ENCODE results near the gene TXNDC2.

Gene TXNDC2

GRCh38 chr18:9867071-9867594 is 18.6 kb upstream of the TXNDC2 start:
- H3K36me3 Mint-ChIP-seq = peaks cover 13% of the 10 kb centered on the region
- peaks cover 13% of the 10 kb centered on the region for H3K9me3 Mint-ChIP-seq
- H3K27me3 Mint-ChIP-seq = peaks cover 4% of the 10 kb centered on the region
- ATAC-seq (ENCODE audit: low read depth) (no peak), DNase-seq (ENCODE audit: low spot score in 2 of 2) (no peak)
- peaks cover 7% of the 10 kb centered on the region for H3K4me1 Mint-ChIP-seq
- no peak overlapping the region for H3K27ac Mint-ChIP-seq
- no peak overlapping the region for H3K4me3 Mint-ChIP-seq

GRCh38 chr18:9868857-9869714 is 16.7 kb upstream of the TXNDC2 start:
- Mint-ChIP-seq H3K4me3 (no peak overlapping the region), H3K27me3 (peaks cover 4% of the 10 kb centered on the region), H3K4me1 (peaks cover 7% of the 10 kb centered on the region), H3K9me3 (peaks cover 13% of the 10 kb centered on the region), H3K36me3 (peaks cover 10% of the 10 kb centered on the region), H3K27ac (no peak overlapping the region)
- no peak for ATAC-seq (ENCODE audit: low read depth)
- DNase-seq (ENCODE audit: low spot score in 2 of 2) = no peak

GRCh38 chr18:9869715-9870430 is 15.9 kb upstream of the TXNDC2 start:
- Mint-ChIP-seq H3K4me3 (no peak overlapping the region), H3K9me3 (peaks cover 13% of the 10 kb centered on the region), H3K27ac (no peak overlapping the region), H3K27me3 (peaks cover 5% of the 10 kb centered on the region), H3K36me3 (peaks cover 10% of the 10 kb centered on the region), H3K4me1 (peaks cover 7% of the 10 kb centered on the region)
- no peak for DNase-seq (ENCODE audit: low spot score in 2 of 2)
- ATAC-seq (ENCODE audit: low read depth) = no peak

- H3K27ac Mint-ChIP-seq = no peak overlapping the region
- peaks cover 9% of the 10 kb centered on the region for H3K9me3 Mint-ChIP-seq
- H3K27me3 Mint-ChIP-seq = peaks cover 8% of the 10 kb centered on the region
- peaks cover 9% of the 10 kb centered on the region for H3K36me3 Mint-ChIP-seq
- ATAC-seq (ENCODE audit: low read depth) = no peak
- no peak for DNase-seq (ENCODE audit: low spot score in 2 of 2)
- H3K4me1 Mint-ChIP-seq = peaks cover 7% of the 10 kb centered on the region
- no peak overlapping the region for H3K4me3 Mint-ChIP-seq
Observed at GRCh38 chr18:9870431-9871008, 15.3 kb upstream of the TXNDC2 start.

GRCh38 chr18:9871244-9871746 is 14.5 kb upstream of the TXNDC2 start:
- Mint-ChIP-seq H3K9me3 (peaks cover 2% of the 10 kb centered on the region), H3K27me3 (peaks cover 8% of the 10 kb centered on the region), H3K27ac (no peak overlapping the region), H3K4me3 (no peak overlapping the region), H3K4me1 (peaks cover 7% of the 10 kb centered on the region), H3K36me3 (peaks cover 2% of the 10 kb centered on the region)
- no peak for ATAC-seq (ENCODE audit: low read depth)
- no peak for DNase-seq (ENCODE audit: low spot score in 2 of 2)

- ATAC-seq (ENCODE audit: low read depth) (no peak), DNase-seq (ENCODE audit: low spot score in 2 of 2) (no peak)
- no peak overlapping the region for H3K27ac Mint-ChIP-seq
- no peaks in the 10 kb centered on the region for H3K9me3 Mint-ChIP-seq
- H3K27me3 Mint-ChIP-seq = peaks cover 8% of the 10 kb centered on the region
- H3K36me3 Mint-ChIP-seq = no peaks in the 10 kb centered on the region
- peaks cover 7% of the 10 kb centered on the region for H3K4me1 Mint-ChIP-seq
- H3K4me3 Mint-ChIP-seq = no peak overlapping the region
Observed at GRCh38 chr18:9872823-9873222, 12.9 kb upstream of the TXNDC2 start.

- Mint-ChIP-seq H3K27ac (no peak overlapping the region), H3K27me3 (peaks cover 8% of the 10 kb centered on the region), H3K4me3 (no peak overlapping the region), H3K36me3 (no peaks in the 10 kb centered on the region), H3K4me1 (peaks cover 7% of the 10 kb centered on the region), H3K9me3 (no peaks in the 10 kb centered on the region)
- DNase-seq (ENCODE audit: low spot score in 2 of 2) (no peak), ATAC-seq (ENCODE audit: low read depth) (no peak)
Observed at GRCh38 chr18:9874728-9875127, 11.0 kb upstream of the TXNDC2 start.

- DNase-seq (ENCODE audit: low spot score in 2 of 2) = no peak
- H3K4me1 Mint-ChIP-seq = peaks cover under 1% of the 10 kb centered on the region
- H3K27ac Mint-ChIP-seq = no peak overlapping the region
Observed at GRCh38 chr18:9876212-9876866, 9.4 kb upstream of the TXNDC2 start.

GRCh38 chr18:9876867-9877654 is 8.7 kb upstream of the TXNDC2 start:
- Mint-ChIP-seq H3K27me3 (peaks cover 4% of the 10 kb centered on the region), H3K36me3 (no peaks in the 10 kb centered on the region), H3K9me3 (no peaks in the 10 kb centered on the region), H3K4me3 (no peak overlapping the region), H3K4me1 (no peaks in the 10 kb centered on the region), H3K27ac (no peak overlapping the region)
- no peak for DNase-seq (ENCODE audit: low spot score in 2 of 2)
- ATAC-seq (ENCODE audit: low read depth) = no peak

More at GRCh38 chr18:9876212-9876866, 9.4 kb upstream of the TXNDC2 start:
- no peaks in the 10 kb centered on the region for H3K9me3 Mint-ChIP-seq
- peaks cover 6% of the 10 kb centered on the region for H3K27me3 Mint-ChIP-seq
- no peak for ATAC-seq (ENCODE audit: low read depth)
- no peaks in the 10 kb centered on the region for H3K36me3 Mint-ChIP-seq
- no peak overlapping the region for H3K4me3 Mint-ChIP-seq

GRCh38 chr18:9877655-9878014 is 8.1 kb upstream of the TXNDC2 start:
- Mint-ChIP-seq H3K4me3 (no peak overlapping the region), H3K4me1 (no peaks in the 10 kb centered on the region), H3K27ac (no peak overlapping the region), H3K36me3 (no peaks in the 10 kb centered on the region), H3K27me3 (peaks cover 3% of the 10 kb centered on the region), H3K9me3 (no peaks in the 10 kb centered on the region)
- DNase-seq (ENCODE audit: low spot score in 2 of 2) (no peak), ATAC-seq (ENCODE audit: low read depth) (no peak)

GRCh38 chr18:9878095-9878494 is 7.7 kb upstream of the TXNDC2 start:
- ATAC-seq (ENCODE audit: low read depth) = no peak
- Mint-ChIP-seq H3K4me1 (no peaks in the 10 kb centered on the region), H3K36me3 (no peaks in the 10 kb centered on the region), H3K9me3 (no peaks in the 10 kb centered on the region), H3K27ac (no peak overlapping the region), H3K27me3 (peaks cover 3% of the 10 kb centered on the region), H3K4me3 (no peak overlapping the region)
- no peak for DNase-seq (ENCODE audit: low spot score in 2 of 2)

- H3K4me3 Mint-ChIP-seq = no peak overlapping the region
- no peaks in the 10 kb centered on the region for H3K9me3 Mint-ChIP-seq
- DNase-seq (ENCODE audit: low spot score in 2 of 2) (no peak), ATAC-seq (ENCODE audit: low read depth) (no peak)
- peaks cover 3% of the 10 kb centered on the region for H3K27me3 Mint-ChIP-seq
- no peak overlapping the region for H3K27ac Mint-ChIP-seq
- no peaks in the 10 kb centered on the region for H3K4me1 Mint-ChIP-seq
- no peaks in the 10 kb centered on the region for H3K36me3 Mint-ChIP-seq
Observed at GRCh38 chr18:9878783-9879242, 7.0 kb upstream of the TXNDC2 start.

GRCh38 chr18:9884090-9884489 is 1.7 kb upstream of the TXNDC2 start:
- ATAC-seq (ENCODE audit: low read depth) = no peak

More at GRCh38 chr18:9884090-9884489, 1.7 kb upstream of the TXNDC2 start:
- no peaks in the 10 kb centered on the region for H3K9me3 Mint-ChIP-seq
- H3K4me1 Mint-ChIP-seq = no peaks in the 10 kb centered on the region
- no peak for DNase-seq (ENCODE audit: low spot score in 2 of 2)
- no peak overlapping the region for H3K4me3 Mint-ChIP-seq
- H3K27me3 Mint-ChIP-seq = no peaks in the 10 kb centered on the region
- H3K36me3 Mint-ChIP-seq = no peaks in the 10 kb centered on the region
- no peak overlapping the region for H3K27ac Mint-ChIP-seq

Data from memory B cell (primary cell).